Measurements from ENCODE around the gene SLF2.

SLF2 gene

GRCh38 chr10:100912605-100913469 lies at the start of gene SLF2:
SLF2 (plus strand) TSS chr10:100912963; CDS start chr10:100913111, 148 bp downstream.
- DNase-seq: peak; percentile 88 to 91

- DNase-seq: no peak
Observed at GRCh38 chr10:100863433-100863832, 49.3 kb upstream of the SLF2 start.

GRCh38 chr10:100864036-100864885 lies 48.5 kb upstream of the SLF2 start:
- no peak for DNase-seq

DNA sequence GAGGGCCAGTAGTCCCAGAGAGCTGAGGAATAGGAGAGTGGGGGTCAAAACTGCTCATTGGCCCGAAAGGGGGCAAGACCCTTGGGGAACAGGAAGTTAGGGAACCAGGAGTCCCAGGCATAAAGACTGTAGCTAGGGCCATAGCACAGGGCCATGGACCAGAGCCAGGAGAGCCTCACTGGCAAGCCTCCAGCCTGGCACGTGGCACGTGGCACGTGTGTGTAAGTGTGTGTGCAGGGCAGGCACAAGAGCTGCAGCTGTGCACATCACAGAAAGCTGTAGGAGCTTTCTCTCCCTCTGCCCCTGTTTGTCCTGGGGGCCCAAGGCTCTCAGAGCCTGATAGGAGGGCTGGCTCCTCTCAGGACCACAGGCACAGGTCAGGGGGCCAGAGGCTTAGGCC lies 47.8 kb upstream of the SLF2 start:
- DNase-seq: no peak

- DNase-seq: no peak
Observed at GRCh38 chr10:100866010-100866409, 46.8 kb upstream of the SLF2 start.

GRCh38 chr10:100866575-100867098 lies 46.1 kb upstream of the SLF2 start:
- DNase-seq: no peak

DNA sequence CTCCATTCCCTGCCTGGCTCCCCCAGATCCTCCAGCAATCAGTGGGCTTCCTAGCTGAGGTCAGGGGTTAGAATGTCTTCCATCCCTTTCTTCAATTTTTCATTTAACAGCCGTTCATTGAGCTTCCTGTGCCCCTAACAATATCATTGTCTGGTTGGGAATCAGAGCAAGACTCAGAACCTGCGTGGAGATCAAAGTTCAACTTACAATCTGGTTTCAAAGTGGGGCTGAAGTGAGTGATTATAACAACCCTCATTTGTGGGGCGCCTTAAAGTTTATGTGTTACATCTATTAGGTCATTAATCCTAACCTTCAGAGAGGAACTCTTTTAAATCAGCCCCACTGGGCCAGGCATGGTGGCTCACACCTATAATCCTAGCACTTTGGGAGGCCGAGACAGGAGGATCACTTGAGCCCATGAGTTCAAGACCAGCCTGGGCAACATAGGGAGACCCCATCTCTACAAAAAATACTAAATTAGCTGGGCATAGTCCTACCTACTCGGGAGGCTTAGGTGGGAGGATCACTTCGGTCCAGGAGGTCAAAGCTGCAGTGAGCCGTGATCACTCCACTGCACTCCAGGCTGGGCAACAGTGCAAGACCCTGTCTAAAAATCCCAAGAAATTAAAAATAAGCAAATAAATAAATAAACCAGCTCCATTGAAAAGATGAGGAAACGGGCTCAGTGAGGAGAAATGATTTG lies 45.4 kb upstream of the SLF2 start:
- no peak for DNase-seq

DNA sequence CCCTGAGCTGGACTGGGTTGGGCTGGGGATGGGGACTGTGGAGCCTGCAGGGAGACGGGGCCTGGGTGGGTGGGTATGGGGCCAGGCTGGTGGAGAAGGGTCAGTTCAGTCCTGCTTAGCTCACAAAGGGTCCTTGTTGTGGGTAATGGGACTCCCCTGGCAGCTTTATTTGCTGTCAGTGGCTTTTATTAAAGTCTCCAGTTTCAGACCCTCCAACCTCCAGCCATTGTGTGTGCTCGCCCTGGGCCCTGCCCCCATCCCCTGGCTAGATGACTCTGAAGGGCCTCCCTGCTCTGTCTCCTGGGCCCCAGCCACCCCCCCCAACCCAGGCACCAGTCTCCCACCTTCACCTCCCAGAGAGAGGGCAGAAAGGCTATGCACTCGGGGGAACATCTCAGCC lies 44.4 kb upstream of the SLF2 start:
- DNase-seq: no peak

- no peak for DNase-seq
Observed at GRCh38 chr10:100869399-100869798, 43.4 kb upstream of the SLF2 start.

DNA sequence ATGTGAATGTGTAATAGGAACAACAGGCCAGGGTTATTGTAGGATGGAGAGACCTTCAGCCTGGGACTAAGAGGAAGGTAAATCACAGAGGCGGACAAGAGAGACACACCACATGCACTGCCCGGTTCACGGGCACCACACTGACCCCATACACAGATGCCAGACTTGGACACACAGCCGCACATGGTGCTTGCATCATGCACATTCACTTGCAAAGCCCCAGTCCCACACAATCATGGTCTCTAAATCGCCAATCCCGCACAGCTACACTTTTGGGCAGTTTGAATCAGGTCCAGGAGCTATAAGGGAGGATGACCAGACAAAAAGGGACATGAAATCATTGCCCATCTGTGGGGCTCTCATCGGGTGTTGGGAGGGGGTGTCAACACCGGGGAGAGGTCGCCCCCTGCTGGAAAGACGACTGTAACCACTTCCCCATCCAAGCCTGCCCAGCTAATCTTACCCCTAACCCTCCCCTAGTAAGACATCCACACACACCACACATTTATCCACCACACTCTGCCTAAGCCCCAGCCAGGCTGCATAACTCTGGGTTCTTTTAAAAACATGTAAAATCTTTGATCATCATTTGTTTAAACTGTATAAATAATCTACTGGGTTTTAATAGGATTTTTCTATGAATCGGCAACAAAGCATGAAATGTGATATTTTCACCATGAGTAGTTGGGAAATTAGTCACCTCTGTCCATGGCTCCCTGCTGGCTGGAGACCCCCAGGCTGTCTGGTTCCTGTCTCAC lies 40.5 kb upstream of the SLF2 start:
- DNase-seq: peak; percentile 10 to 48

- no peak for DNase-seq
Observed at GRCh38 chr10:100873146-100873826, 39.5 kb upstream of the SLF2 start.

DNA sequence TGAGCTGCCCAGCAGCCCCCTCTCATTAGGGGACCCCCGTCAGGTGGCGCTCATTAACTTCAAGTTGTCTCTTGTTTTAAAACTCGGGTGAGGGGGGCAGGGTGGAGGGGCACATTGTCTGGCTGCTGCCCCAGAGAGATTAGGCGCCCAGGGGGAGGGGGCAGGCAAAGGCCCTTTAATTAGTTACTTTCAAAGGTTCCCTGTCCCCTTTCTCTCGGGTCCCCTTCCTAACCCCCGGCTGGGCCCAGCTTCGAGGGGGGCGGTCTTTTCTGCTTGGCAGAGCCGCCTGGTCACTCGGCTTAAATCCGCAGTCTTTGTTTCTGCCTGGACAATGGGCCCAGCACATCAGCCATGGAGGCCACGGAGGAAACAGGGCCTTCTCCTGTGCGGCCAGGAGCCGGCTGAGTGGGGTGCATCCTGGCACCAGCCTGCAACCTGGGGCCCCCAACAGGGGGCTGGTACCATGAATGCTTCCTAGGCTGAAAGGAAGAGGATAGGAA lies 38.9 kb upstream of the SLF2 start:
- no peak for DNase-seq

- no peak for DNase-seq
Observed at GRCh38 chr10:100874702-100875483, 37.9 kb upstream of the SLF2 start.

DNA sequence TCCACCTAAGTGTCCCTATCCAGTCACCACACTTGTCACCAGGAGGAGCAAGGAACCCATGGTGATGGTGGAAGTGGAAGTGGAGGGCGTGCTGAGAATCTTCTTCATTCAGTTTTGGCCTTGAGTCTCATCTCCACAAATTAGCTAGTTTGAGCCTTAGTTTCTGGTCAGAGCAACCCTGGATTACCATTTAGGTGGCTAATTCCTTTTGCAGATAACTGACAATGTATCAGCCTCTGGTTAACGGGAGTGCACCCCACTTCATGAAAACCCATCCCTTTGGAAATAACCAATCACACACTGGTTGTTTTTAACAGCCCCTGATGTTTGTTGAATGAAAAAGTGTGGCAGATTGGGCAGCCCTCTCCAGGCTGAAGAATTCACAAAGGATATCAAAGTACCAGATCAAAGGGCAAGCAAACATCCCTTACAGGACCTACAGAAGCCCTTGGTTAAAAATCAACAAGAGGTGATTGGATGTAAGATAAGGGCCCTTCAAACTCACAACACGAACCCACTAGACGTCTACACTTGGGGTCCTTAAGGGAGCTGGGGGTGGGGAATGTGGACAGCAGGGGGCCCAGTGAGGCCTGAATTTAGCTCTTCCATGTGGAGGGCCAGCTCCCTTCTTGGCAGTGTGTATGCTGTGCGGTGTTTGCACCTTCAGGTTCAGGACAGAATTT lies 37.1 kb upstream of the SLF2 start:
- no peak for DNase-seq

DNA sequence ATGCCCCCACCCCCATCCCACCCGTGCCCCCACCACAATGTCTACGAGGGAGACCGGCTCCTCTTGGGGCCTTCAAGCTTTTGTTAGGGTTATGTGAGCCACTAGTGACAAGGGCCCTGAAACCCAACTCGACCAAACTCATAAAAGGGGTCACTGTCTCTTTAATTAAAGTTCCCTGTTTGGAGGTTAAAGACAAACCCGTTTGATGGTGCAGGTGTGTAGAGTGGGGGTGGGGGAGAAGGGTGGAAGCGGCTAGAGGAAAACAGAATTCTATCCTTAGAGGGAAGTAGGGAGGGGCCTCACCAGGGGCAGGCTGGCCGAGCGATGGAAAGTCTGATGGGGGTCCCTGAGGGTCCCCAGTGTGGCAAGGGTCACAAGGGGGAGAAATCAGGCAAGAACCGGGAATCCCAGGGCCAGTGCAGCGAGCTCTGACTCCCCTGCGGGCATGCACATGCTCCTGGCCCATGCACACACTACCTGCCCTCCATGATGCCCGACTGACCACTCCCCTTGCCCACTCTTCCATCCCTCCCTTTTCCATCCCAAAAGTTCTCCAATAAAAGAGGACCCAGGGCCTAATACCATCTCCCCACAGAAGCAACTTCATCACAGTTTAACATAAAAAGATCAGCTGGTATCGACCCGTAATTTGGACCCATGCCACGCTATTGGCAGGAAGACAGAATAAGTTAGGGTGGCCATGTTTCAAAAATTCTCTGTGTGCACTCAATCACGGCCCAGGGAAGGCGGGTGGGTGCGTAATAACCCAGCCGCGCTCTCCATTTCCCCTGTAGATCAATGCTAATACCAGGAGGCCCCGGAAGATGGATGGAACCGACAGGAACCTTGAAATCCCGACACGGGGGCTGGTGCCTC lies 35.9 kb upstream of the SLF2 start:
- no peak for DNase-seq

DNA sequence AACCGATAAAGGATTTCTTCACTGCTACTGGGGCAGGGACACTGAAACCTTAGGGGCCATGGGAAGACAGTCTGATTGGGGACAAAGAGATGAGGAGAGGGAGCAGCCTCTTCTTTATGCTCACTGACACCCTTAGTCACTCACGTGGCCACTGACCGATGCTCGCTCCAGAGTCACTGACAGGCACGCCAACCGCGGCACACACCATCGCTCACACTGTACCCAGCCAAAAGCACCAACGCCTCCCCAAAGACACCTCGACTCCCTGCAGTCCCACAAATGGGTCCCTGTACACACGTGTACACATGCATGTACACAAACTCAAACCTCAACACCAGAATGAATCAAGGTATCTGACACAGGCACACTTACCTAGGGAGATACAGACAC lies 35.3 kb upstream of the SLF2 start:
- no peak for DNase-seq

- peak; percentile 31 to 45 for DNase-seq
Observed at GRCh38 chr10:100878291-100878910, 34.4 kb upstream of the SLF2 start.

- no peak for DNase-seq
Observed at GRCh38 chr10:100879741-100880360, 32.9 kb upstream of the SLF2 start.
